ENCODE data around the gene CTNNA3. TPM values are rescaled to one million over a fixed set of nuclear protein-coding genes. Genes with fewer than 3 reads are reported as not detected.

Gene CTNNA3
- total and polyA plus RNA-seq, 7 donors, result under 0.01 to 4.6 (median 2.4) TPM; not detected in 1

GRCh38 chr10:67004690-67005089 is 691.3 kb downstream of the CTNNA3 start:
- no peak for DNase-seq
- Histone ChIP-seq H3K4me3 (no peak overlapping the region), H3K4me1 (no peaks in the 10 kb centered on the region), H3K36me3 (no peaks in the 10 kb centered on the region), H3K27ac (no peak overlapping the region), H3K9me3 (no peaks in the 10 kb centered on the region), H3K27me3 (no peaks in the 10 kb centered on the region)
- no peak for TF ChIP-seq EP300 (IDR thresholded peaks at IDR 0.05)
- no peak for TF ChIP-seq POLR2AphosphoS5 (IDR thresholded peaks at IDR 0.05)
- no peak for TF ChIP-seq CTCF (IDR thresholded peaks at IDR 0.05)
- TF ChIP-seq POLR2A (IDR thresholded peaks at IDR 0.05), result no peak
- intact Hi-C loops (cut with DNase I), result no loop called here
- WGBS, 2 donors, result 51 to 85% methylated on average over 2 of the region's 2 CpGs

GRCh38 chr10:66999762-67000545 is 696.0 kb downstream of the CTNNA3 start:
- no peaks in the 10 kb centered on the region for H3K36me3 ChIP-seq
- no peaks in the 10 kb centered on the region for H3K9me3 ChIP-seq
- H3K4me1 ChIP-seq, result peaks cover 0 to 13% (median 0%) of the 10 kb centered on the region in 4 donors
- TF ChIP-seq POLR2AphosphoS5 (IDR thresholded peaks at IDR 0.05) (no peak), CTCF (IDR thresholded peaks at IDR 0.05) (no peak), EP300 (IDR thresholded peaks at IDR 0.05) (no peak), POLR2A (IDR thresholded peaks at IDR 0.05) (no peak)
- H3K27ac ChIP-seq, result no peak overlapping the region
- H3K4me3 ChIP-seq, result no peak overlapping the region
- WGBS, 2 donors, result 93% methylated on average over 3 of the region's 3 CpGs
- intact Hi-C loops (cut with DNase I), result no loop called here
- no peak for DNase-seq
- no peaks in the 10 kb centered on the region for H3K27me3 ChIP-seq

DNA sequence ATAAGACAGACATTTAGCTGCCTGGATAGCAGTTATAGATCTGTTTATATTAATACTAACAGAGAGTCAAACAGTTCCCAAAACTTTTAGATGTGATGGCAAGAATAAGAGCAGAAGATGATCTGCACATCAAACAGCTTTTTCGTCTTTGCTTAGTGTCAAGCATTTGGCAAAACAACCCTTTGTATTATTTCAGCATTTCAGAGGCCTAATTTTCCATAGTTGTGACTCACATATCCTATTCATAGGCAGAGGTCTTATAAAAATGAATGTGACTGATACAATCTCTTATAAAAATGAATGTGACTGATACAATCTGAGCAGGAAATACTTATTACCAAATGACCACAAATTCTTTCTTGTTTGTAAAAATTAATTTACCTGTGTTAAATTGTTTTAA is 699.0 kb downstream of the CTNNA3 start:
- TF ChIP-seq POLR2AphosphoS5 (IDR thresholded peaks at IDR 0.05) (no peak), CTCF (IDR thresholded peaks at IDR 0.05) (no peak), POLR2A (IDR thresholded peaks at IDR 0.05) (no peak), EP300 (IDR thresholded peaks at IDR 0.05) (no peak)
- no peak overlapping the region for H3K27ac ChIP-seq
- H3K4me1 ChIP-seq, result peaks cover 0 to 13% (median 0%) of the 10 kb centered on the region in 4 donors
- no peaks in the 10 kb centered on the region for H3K27me3 ChIP-seq
- no peak for DNase-seq
- 61 to 72% methylated on average over 1 of the region's 1 CpG for WGBS, 2 donors
- H3K4me3 ChIP-seq, result no peak overlapping the region
- H3K36me3 ChIP-seq, result no peaks in the 10 kb centered on the region
- no peaks in the 10 kb centered on the region for H3K9me3 ChIP-seq
- intact Hi-C loops (cut with DNase I), result no loop called here

- Histone ChIP-seq H3K9me3 (no peaks in the 10 kb centered on the region), H3K4me3 (no peak overlapping the region), H3K4me1 (no peaks in the 10 kb centered on the region), H3K36me3 (no peaks in the 10 kb centered on the region), H3K27me3 (no peaks in the 10 kb centered on the region), H3K27ac (no peak overlapping the region)
- WGBS, 2 donors, result 73 to 78% methylated on average over 1 of the region's 1 CpG
- TF ChIP-seq CTCF (IDR thresholded peaks at IDR 0.05) (no peak), POLR2AphosphoS5 (IDR thresholded peaks at IDR 0.05) (no peak), EP300 (IDR thresholded peaks at IDR 0.05) (no peak), POLR2A (IDR thresholded peaks at IDR 0.05) (no peak)
- intact Hi-C loops (cut with DNase I), result no loop called here
- no peak for DNase-seq
Measured at GRCh38 chr10:66990143-66990830, 705.7 kb downstream of the CTNNA3 start.
